ENCODE measurements around the gene ADGRG6.
"Not testable (repeated sequence)": the region's sequence is repeated elsewhere in the genome, so short reads cannot be mapped to it uniquely, and the experiment has no call there.

Gene ADGRG6

GRCh38 chr6:142301651-142302391 lies at the start of gene ADGRG6:
TSS of gene ADGRG6 (plus strand) at chr6:142302007. CDS start at chr6:142302330, 323 bp downstream.
- FAIRE-seq: no peak

- no peak for FAIRE-seq
Observed at GRCh38 chr6:142254513-142254912, 47.3 kb upstream of the ADGRG6 start.

- no peak for FAIRE-seq
Observed at GRCh38 chr6:142255785-142256184, 46.0 kb upstream of the ADGRG6 start.

- FAIRE-seq: no peak
Observed at GRCh38 chr6:142258305-142258704, 43.5 kb upstream of the ADGRG6 start.

- no peak for FAIRE-seq
Observed at GRCh38 chr6:142258757-142259156, 43.0 kb upstream of the ADGRG6 start.

- no peak for FAIRE-seq
Observed at GRCh38 chr6:142260748-142261147, 41.1 kb upstream of the ADGRG6 start.

GRCh38 chr6:142262231-142262630 lies 39.6 kb upstream of the ADGRG6 start:
- peak; percentile 12 for FAIRE-seq

GRCh38 chr6:142265476-142265875 lies 36.3 kb upstream of the ADGRG6 start:
- FAIRE-seq: no peak

GRCh38 chr6:142266060-142266459 lies 35.7 kb upstream of the ADGRG6 start:
- FAIRE-seq: no peak

- FAIRE-seq: no peak
Observed at GRCh38 chr6:142271476-142271875, 30.3 kb upstream of the ADGRG6 start.

- no peak for FAIRE-seq
Observed at GRCh38 chr6:142274656-142275055, 27.2 kb upstream of the ADGRG6 start.

GRCh38 chr6:142275236-142276006 lies 26.4 kb upstream of the ADGRG6 start:
- no peak for FAIRE-seq

- FAIRE-seq: no peak
Observed at GRCh38 chr6:142276256-142276655, 25.6 kb upstream of the ADGRG6 start.

GRCh38 chr6:142279350-142280180 lies 22.2 kb upstream of the ADGRG6 start:
- no peak for FAIRE-seq

- no peak for FAIRE-seq
Observed at GRCh38 chr6:142280265-142280664, 21.5 kb upstream of the ADGRG6 start.

- no peak for FAIRE-seq
Observed at GRCh38 chr6:142280927-142281326, 20.9 kb upstream of the ADGRG6 start.

- not testable (repeated sequence) for FAIRE-seq
Observed at GRCh38 chr6:142283138-142283537, 18.7 kb upstream of the ADGRG6 start.

GRCh38 chr6:142284419-142284818 lies 17.4 kb upstream of the ADGRG6 start:
- FAIRE-seq: no peak

GRCh38 chr6:142285235-142286087 lies 16.3 kb upstream of the ADGRG6 start:
- no peak for FAIRE-seq

- no peak for FAIRE-seq
Observed at GRCh38 chr6:142286088-142286409, 15.8 kb upstream of the ADGRG6 start.

- FAIRE-seq: no peak
Observed at GRCh38 chr6:142289687-142290086, 12.1 kb upstream of the ADGRG6 start.

- no peak for FAIRE-seq
Observed at GRCh38 chr6:142290851-142291250, 11.0 kb upstream of the ADGRG6 start.

Data from endometrium (tissue), 2 donors.